ENCODE results near the gene CEP128.

CEP128 gene

GRCh38 chr14:80587096-80587724, 354.3 kb downstream of the CEP128 start:
- DNase-seq, result no peak

- no peak for DNase-seq
These were observed 355.4 kb downstream of the CEP128 start for GRCh38 chr14:80586131-80586530.

- DNase-seq, result no peak
These were observed 356.1 kb downstream of the CEP128 start for GRCh38 chr14:80585506-80585835.

GRCh38 chr14:80584744-80585505, 356.6 kb downstream of the CEP128 start:
- no peak for DNase-seq

GRCh38 chr14:80577599-80577998, 363.9 kb downstream of the CEP128 start:
- no peak for DNase-seq

- no peak for DNase-seq
These were observed 365.1 kb downstream of the CEP128 start for GRCh38 chr14:80576401-80576800.

- DNase-seq, result no peak
These were observed 365.8 kb downstream of the CEP128 start for GRCh38 chr14:80575763-80576162.

GRCh38 chr14:80572666-80573065, 368.9 kb downstream of the CEP128 start:
- DNase-seq, result no peak

- DNase-seq, result no peak
These were observed 370.6 kb downstream of the CEP128 start for GRCh38 chr14:80570930-80571298.

GRCh38 chr14:80567905-80568536, 373.5 kb downstream of the CEP128 start:
- no peak for DNase-seq

GRCh38 chr14:80565001-80565400, 376.5 kb downstream of the CEP128 start:
- DNase-seq, result no peak

- DNase-seq, result no peak
These were observed 377.5 kb downstream of the CEP128 start for GRCh38 chr14:80564051-80564450.

- no peak for DNase-seq
These were observed 380.5 kb downstream of the CEP128 start for GRCh38 chr14:80560800-80561657.

GRCh38 chr14:80554139-80554538, 387.4 kb downstream of the CEP128 start:
- no peak for DNase-seq

- no peak for DNase-seq
These were observed 392.4 kb downstream of the CEP128 start for GRCh38 chr14:80549141-80549540.

- DNase-seq, result no peak
These were observed 395.3 kb downstream of the CEP128 start for GRCh38 chr14:80545935-80546854.

- DNase-seq, result no peak
These were observed 397.2 kb downstream of the CEP128 start for GRCh38 chr14:80544366-80544765.

GRCh38 chr14:80543211-80543610, 398.3 kb downstream of the CEP128 start:
- no peak for DNase-seq

GRCh38 chr14:80538633-80539375, 402.7 kb downstream of the CEP128 start:
- no peak for DNase-seq

GRCh38 chr14:80537626-80538025, 403.9 kb downstream of the CEP128 start:
- DNase-seq, result no peak

- no peak for DNase-seq
These were observed 405.1 kb downstream of the CEP128 start for GRCh38 chr14:80536456-80536855.

Measured in cortex of kidney (tissue), 1 donor.